Adrenal gland (tissue), 12 donors: ENCODE data around the gene PKD1. TPM values are rescaled to one million over a fixed set of nuclear protein-coding genes. Genes with fewer than 3 reads are reported as not detected.

ENCODE experiments used
- DNase-seq, 7 donors: peaks; one replicate each; pipeline ENCODE4 v3.0.0-alpha.2; 2019 to 2020
- H3K27ac ChIP-seq, 5 donors: fragments of 200-600 bp; sonication (generic) in 4 of 5; 1 replicate in 3 of 5; 2 replicates in 2 of 5; pipeline versions ENCODE4 v1.5.1 to v1.8.0; 2016 to 2020; ENCODE audit warnings: mild to moderate bottlenecking in 1 of 5
- H3K27me3 ChIP-seq: fragments of 200-600 bp; 2 replicates; pipeline ENCODE4 v1.8.0; 2021
- H3K36me3 ChIP-seq, 2 donors: fragments of 200-600 bp; replicated peaks in 1 of 2; 1 replicate in 1 of 2; 2 replicates in 1 of 2; pipeline versions ENCODE4 v1.5.1 to v1.8.0; 2018 to 2022
- H3K4me1 ChIP-seq, 2 donors: fragments of 200-600 bp; replicated peaks in 1 of 2; 1 replicate in 1 of 2; 2 replicates in 1 of 2; pipeline versions ENCODE4 v1.5.1 to v1.8.0; 2018 to 2021
- H3K4me3 ChIP-seq, 4 donors: fragments of 200-600 bp; sonication (generic) in 3 of 4; one replicate each; pipeline ENCODE4 v1.5.1; 2016 to 2018
- H3K9me3 ChIP-seq, 3 donors: fragments of 200-600 bp; sonication (generic) in 1 of 3; replicated peaks in 1 of 3; 1 replicate in 2 of 3; 2 replicates in 1 of 3; pipeline versions ENCODE4 v1.5.1 to v1.8.0; 2016 to 2021
- POLR2A ChIP-seq, 2 donors: fragments of 450-650 bp; IDR thresholded peaks; one replicate each; pipeline ENCODE4 v1.6.1; 2017; ENCODE audit warnings: antibody characterized with exemption in 2 of 2, mild to moderate bottlenecking in 2 of 2, moderate library complexity in 1 of 2
- WGBS, 4 donors: extraction: QIAGEN DNeasy Blood & Tissue Kit in 2 of 4; methylation state at CpG; one replicate each; pipeline versions ENCODE4 v1.1.5 to v1.1.7; 2013 to 2017; 5-methylcytosine and 5-hydroxymethylcytosine counted together
- intact Hi-C, 2 donors: fragments of 100-400 bp; cut with DNase I; formaldehyde crosslinking; loops; one replicate each; pipeline versions ENCODE4 v1.14.1 to v1.15.0; 2022 to 2023
- polyA plus RNA-seq, 3 donors: library from polyadenylated mRNA; stranded (reverse); fragments of 200-250 nt in 2 of 3; fragments of 350-450 nt in 1 of 3; fragmentation: Illumina TruSeq in 1 of 3; extraction: RNeasy Lipid Tissue Mini Kit (QIAGEN cat#74804) in 1 of 3; gene quantifications; one replicate each; pipeline ENCODE4 v1.2.3, GENCODE V29; 2013 to 2014
- total RNA-seq, 9 donors: library from RNA; depleted of rRNA in 4 of 9; stranded (reverse); fragments of >200 nt in 4 of 9; fragments of 120-200 nt in 1 of 9; fragmentation: NEBNext Ultra II Directional in 1 of 9; extraction: Animal tissue kit (Norgen Biotek cat#: 25700) in 1 of 9; gene quantifications; one replicate each; pipeline versions ENCODE4 v1.1.0 to v1.2.4, GENCODE V29; 2013 to 2023
- TF ChIP-seq, protein P1 (sequence below), 6 experiments: fragments of 450-650 bp in 4 of 6; fragments of 200-600 bp in 2 of 6; sonication (generic) in 1 of 6; IDR thresholded peaks; 1 replicate in 5 of 6; 2 replicates in 1 of 6; pipeline versions ENCODE4 v1.5.1 to v1.8.0; 2016 to 2021; ENCODE audit warnings: antibody characterized with exemption in 6 of 6, mild to moderate bottlenecking in 2 of 6, moderate library complexity in 1 of 6
- donor health status: healthy with polysubstance abuse.
- donor health status: Bipolar disorder and iron deficiency.
- donor health status: DM: yes; HTN: yes; CAD: no.
- donor health status: DM: no; HTN: no; CAD: no.
- donor health status: DM: no; HTN: no; CAD: no.
- donor health status: DM: yes; HTN: yes; CAD: no.

Gene PKD1
- total and polyA plus RNA-seq, 12 donors: 9.2 to 359 (median 102) TPM

DNA sequence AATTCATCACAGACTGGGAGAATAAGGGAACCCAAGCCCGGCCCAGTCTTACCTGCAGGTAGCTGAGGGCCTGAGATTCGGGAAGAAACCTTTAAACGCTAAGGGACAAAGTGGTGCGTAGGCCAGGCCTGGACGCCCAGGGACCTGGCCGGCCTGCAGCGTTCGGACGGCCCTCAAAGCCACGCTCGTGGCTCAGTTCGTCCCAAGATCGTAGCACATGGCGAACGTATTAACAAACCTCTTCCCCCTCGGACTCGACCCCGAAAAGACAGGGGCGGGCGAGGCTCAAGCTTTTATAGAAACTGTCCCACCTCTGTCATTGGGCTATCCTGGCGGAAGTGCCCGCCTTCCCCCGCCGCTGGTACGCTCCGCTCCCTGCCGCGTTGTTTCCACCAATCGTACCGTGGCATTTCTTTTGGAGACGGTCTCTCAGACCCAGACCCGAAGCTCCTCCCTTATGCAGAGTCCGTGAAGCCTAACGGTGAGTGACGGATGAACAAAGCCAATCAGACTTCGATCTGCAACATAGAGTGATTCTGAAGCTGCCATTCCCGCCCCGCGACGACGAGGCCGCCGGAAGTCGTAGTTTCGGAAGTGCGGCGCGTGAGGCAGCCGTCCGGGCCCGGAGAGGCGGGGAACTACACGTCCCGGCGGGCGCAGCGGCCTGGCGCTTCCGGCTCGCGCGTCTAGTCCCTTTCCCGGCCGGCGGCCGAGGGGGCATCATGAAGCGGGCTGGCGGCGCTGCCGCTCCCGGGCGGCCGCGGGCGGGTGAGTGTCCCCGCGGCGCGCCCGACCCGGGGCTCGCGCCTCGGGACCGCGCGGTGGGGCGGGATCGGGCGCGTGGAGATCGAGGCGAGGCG is 19.6 kb upstream of the PKD1 start, which contains the start of gene TRAF7:
TRAF7 (plus strand) TSS at position 692 of the 860 bp plus-strand sequence. CDS start 8,139 bp downstream, outside the sequence.
- Histone ChIP-seq H3K27ac (peak within 1 kb of the TSS in 4 of 5 donors; percentile 68 to 96 (median 80)), H3K9me3 (no peaks in the 10 kb centered on the region), H3K4me1 (peaks cover 34 to 70% of the 10 kb centered on the region in 2 donors), H3K27me3 (no peaks in the 10 kb centered on the region), H3K36me3 (no peaks in the 10 kb centered on the region), H3K4me3 (peak within 1 kb of the TSS; percentile 52 to 94 (median 82))
- intact Hi-C loops: no loop called here
- 0 to 1% (median 1%) methylated on average over 14 to 93 of the region's 94 CpGs for WGBS, 4 donors
- peak; percentile 98 to 100 (median 99) for DNase-seq
- TF ChIP-seq POLR2A (IDR thresholded peaks at IDR 0.05): peak; percentile 99
- TF ChIP-seq, protein P1, sequence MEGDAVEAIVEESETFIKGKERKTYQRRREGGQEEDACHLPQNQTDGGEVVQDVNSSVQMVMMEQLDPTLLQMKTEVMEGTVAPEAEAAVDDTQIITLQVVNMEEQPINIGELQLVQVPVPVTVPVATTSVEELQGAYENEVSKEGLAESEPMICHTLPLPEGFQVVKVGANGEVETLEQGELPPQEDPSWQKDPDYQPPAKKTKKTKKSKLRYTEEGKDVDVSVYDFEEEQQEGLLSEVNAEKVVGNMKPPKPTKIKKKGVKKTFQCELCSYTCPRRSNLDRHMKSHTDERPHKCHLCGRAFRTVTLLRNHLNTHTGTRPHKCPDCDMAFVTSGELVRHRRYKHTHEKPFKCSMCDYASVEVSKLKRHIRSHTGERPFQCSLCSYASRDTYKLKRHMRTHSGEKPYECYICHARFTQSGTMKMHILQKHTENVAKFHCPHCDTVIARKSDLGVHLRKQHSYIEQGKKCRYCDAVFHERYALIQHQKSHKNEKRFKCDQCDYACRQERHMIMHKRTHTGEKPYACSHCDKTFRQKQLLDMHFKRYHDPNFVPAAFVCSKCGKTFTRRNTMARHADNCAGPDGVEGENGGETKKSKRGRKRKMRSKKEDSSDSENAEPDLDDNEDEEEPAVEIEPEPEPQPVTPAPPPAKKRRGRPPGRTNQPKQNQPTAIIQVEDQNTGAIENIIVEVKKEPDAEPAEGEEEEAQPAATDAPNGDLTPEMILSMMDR (IDR thresholded peaks at IDR 0.05): no peak

DNA sequence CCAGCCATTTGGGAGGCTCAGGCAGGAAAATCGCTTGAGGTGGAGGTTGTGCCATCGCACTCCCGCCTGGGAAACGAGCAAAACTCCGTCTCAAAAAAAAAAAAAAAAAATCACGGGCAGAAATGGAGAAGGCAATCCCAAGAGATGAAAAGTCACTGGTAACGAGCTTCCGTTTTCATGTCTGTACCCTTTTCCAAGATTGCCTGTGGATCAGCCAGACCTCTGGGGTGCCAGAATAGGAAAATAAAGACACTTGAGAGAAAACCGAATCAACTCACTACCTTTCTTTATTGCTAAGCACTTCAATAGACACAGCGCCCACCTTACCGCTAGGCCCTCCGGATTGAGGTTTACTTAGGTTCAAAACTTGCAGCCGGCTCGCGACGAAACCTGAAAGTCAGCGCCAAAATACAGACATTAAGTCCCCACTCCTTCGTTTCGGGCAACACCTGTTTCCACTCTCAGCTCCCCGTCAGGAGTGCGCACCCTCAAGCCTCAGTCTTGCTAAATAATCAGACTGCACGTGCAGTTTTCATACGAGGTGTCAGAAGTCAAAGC is 18.9 kb upstream of the PKD1 start:
- 3 to 4% (median 4%) methylated on average over 21 to 23 of the region's 23 CpGs for WGBS, 4 donors
- Histone ChIP-seq H3K27me3 (no peaks in the 10 kb centered on the region), H3K4me1 (peaks cover 34 to 64% of the 10 kb centered on the region in 2 donors), H3K27ac (peak overlapping the region in 4 of 5 donors; percentile 68 to 83 (median 75)), H3K36me3 (no peaks in the 10 kb centered on the region), H3K9me3 (no peaks in the 10 kb centered on the region), H3K4me3 (peak overlapping the region in 3 of 4 donors; percentile 62 to 94 (median 69))
- no peak for DNase-seq
- TF ChIP-seq POLR2A (IDR thresholded peaks at IDR 0.05): no peak
- TF ChIP-seq, protein P1 (IDR thresholded peaks at IDR 0.05): no peak
- intact Hi-C loops: loop anchor here in 1 of 2 donors (5.0 kb wide), 1 partner anchor 147 kb away; the partner anchor contains the start of gene ZNF598

DNA sequence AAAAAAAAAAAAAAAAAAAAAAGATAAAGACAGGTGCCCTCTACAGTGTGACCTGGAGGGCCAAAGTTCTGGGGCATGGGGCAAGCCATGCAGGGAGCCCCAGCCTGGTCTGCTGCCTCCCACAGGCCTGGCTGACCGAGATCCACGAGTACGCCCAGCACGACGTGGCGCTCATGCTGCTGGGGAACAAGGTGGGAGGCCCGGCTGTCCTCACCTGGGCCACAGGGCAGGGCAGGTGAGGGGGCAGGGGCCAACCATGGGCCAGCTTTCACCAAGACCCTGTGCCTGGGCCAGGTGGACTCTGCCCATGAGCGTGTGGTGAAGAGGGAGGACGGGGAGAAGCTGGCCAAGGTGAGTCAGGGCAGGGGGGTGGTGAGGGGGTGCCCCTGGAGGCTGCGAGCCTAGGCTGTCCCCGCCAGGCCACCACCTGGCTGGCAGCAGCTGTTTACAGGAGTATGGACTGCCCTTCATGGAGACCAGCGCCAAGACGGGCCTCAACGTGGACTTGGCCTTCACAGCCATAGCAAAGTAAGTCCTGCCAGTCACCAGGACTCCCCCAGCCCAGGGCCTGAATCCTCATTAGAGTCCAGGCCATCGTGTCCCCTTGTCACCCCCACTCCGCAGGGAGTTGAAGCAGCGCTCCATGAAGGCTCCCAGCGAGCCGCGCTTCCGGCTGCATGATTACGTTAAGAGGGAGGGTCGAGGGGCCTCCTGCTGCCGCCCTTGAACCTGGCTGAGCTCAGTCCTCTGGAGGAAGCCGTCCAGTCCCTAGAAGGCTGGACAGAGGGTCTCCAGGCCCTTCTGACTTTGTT is 17.2 kb upstream of the PKD1 start:
- WGBS, 4 donors: 35 to 56% (median 43%) methylated on average over 7 to 25 of the region's 25 CpGs
- intact Hi-C loops: loop anchor here in 1 of 2 donors (5.0 kb wide), 1 partner anchor 146 kb away; the partner anchor contains the start of gene ZNF598
- peaks cover 38 to 66% of the 10 kb centered on the region in 2 donors for H3K4me1 ChIP-seq

More for the DNA sequence above, 17.2 kb upstream of the PKD1 start:
- Histone ChIP-seq H3K9me3 (no peaks in the 10 kb centered on the region), H3K27ac (peak overlapping the region in 4 of 5 donors; percentile 27 to 85 (median 62)), H3K4me3 (peak overlapping the region in 2 of 4 donors; percentile 10 to 69), H3K27me3 (no peaks in the 10 kb centered on the region), H3K36me3 (no peaks in the 10 kb centered on the region)
- DNase-seq: peak in 2 of 7 donors; percentile 49 to 74
- TF ChIP-seq POLR2A (IDR thresholded peaks at IDR 0.05): no peak
- TF ChIP-seq, protein P1 (IDR thresholded peaks at IDR 0.05): no peak
